ENCODE measurements around the gene TSPAN5.

Gene TSPAN5

GRCh38 chr4:98508829-98509598, 149.4 kb downstream of the TSPAN5 start:
- no peaks in the 10 kb centered on the region for H3K27me3 ChIP-seq (ENCODE audit: insufficient read depth, low read length)
- H3K4me3 ChIP-seq (ENCODE audit: low read length) = no peak overlapping the region
- no peak overlapping the region for H3K27ac ChIP-seq (ENCODE audit: low read length)

GRCh38 chr4:98508248-98508647, 150.2 kb downstream of the TSPAN5 start:
- Histone ChIP-seq H3K27me3 (ENCODE audit: insufficient read depth, low read length) (no peaks in the 10 kb centered on the region), H3K9me3 (ENCODE audit: insufficient read depth, low read depth, low read length) (no peaks in the 10 kb centered on the region), H3K36me3 (ENCODE audit: insufficient read depth, low read depth, low read length) (no peaks in the 10 kb centered on the region), H3K4me1 (ENCODE audit: insufficient read depth, low read length) (peaks cover 16% of the 10 kb centered on the region), H3K27ac (ENCODE audit: low read length) (no peak overlapping the region), H3K4me3 (ENCODE audit: low read length) (no peak overlapping the region), H3K9ac (ENCODE audit: low read depth, low read length) (no peak overlapping the region)

More at GRCh38 chr4:98508829-98509598, 149.4 kb downstream of the TSPAN5 start:
- Histone ChIP-seq H3K9me3 (ENCODE audit: insufficient read depth, low read depth, low read length) (no peaks in the 10 kb centered on the region), H3K36me3 (ENCODE audit: insufficient read depth, low read depth, low read length) (no peaks in the 10 kb centered on the region), H3K4me1 (ENCODE audit: insufficient read depth, low read length) (peaks cover 16% of the 10 kb centered on the region), H3K9ac (ENCODE audit: low read depth, low read length) (no peak overlapping the region)

DNA sequence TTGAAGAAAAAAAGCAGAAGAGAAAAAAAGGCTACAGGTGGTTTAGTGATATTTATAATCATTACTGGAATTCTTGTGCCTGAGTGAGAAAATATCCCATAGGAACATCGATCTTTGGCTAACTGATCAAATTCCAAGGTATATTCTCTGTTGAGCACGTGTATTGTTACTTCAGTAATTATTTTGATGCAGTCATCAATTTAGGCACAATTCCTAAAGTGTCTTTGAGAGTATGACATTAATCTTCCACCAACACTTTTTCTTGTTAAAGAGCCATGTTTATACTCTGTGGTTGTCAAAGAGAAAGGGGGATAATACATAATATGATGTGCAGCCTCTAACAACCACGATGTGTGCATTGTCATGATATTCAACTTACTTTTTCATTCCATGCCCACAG, 151.1 kb downstream of the TSPAN5 start:
- Histone ChIP-seq H3K27ac (ENCODE audit: low read length) (no peak overlapping the region), H3K9ac (ENCODE audit: low read depth, low read length) (no peak overlapping the region), H3K9me3 (ENCODE audit: insufficient read depth, low read depth, low read length) (no peaks in the 10 kb centered on the region), H3K4me3 (ENCODE audit: low read length) (no peak overlapping the region), H3K27me3 (ENCODE audit: insufficient read depth, low read length) (no peaks in the 10 kb centered on the region), H3K36me3 (ENCODE audit: insufficient read depth, low read depth, low read length) (no peaks in the 10 kb centered on the region), H3K4me1 (ENCODE audit: insufficient read depth, low read length) (peaks cover 16% of the 10 kb centered on the region)

DNA sequence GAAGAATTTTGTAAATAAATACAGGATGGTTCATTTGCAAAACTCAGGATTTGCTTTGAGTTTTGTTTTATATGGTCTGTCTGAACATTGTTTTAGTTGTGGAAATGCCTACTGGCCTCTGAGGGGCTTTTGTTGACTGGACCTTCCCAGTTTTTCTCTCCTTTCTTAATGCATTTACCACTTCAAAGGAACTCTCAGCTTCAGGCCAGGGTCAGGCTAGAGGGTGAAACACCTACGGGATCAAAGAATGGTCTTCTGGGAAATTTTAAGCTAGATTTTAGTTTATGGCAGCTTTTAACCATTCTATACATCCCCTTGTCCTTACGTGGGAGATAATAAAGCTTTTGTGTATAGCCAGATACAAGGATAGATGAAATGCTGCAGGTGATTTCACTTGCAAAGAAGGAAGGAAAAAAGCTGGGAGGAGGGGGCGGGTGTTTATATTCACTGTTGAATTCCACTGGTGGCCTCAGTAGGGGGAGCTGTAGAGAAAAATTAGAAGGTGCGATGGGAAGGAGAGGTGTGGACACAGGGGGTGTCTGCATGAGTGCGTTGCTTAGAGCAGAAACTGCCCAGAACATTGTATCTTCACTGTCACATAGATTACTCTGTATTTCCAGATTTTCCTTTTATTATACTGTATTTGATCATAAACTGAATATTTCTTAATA, 151.8 kb downstream of the TSPAN5 start:
- no peak overlapping the region for H3K27ac ChIP-seq (ENCODE audit: low read length)
- H3K9me3 ChIP-seq (ENCODE audit: insufficient read depth, low read depth, low read length) = no peaks in the 10 kb centered on the region
- peaks cover 16% of the 10 kb centered on the region for H3K4me1 ChIP-seq (ENCODE audit: insufficient read depth, low read length)
- H3K9ac ChIP-seq (ENCODE audit: low read depth, low read length) = no peak overlapping the region
- H3K27me3 ChIP-seq (ENCODE audit: insufficient read depth, low read length) = no peaks in the 10 kb centered on the region
- no peak overlapping the region; the same call in 1 of the 2 replicates for H3K4me3 ChIP-seq (ENCODE audit: low read length)
- H3K36me3 ChIP-seq (ENCODE audit: insufficient read depth, low read depth, low read length) = no peaks in the 10 kb centered on the region

DNA sequence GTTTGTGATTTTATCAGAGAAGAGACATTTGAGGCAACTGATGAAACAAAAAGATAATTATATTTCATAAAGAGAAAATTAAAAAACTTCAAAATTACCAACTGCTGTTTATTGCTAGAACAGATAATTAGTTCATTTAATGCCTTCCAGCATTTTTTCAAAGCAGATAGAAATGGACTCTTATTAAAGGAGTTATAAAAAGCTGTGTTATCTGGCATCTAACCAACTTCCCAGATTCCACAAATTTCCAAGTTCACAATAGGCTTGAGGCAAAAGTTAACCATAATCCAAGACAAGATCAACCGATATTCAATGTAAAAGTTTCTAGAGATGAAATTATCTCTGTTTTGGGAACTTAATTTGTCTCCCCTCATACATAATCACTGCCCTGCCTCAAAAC, 152.4 kb downstream of the TSPAN5 start:
- no peaks in the 10 kb centered on the region for H3K9me3 ChIP-seq (ENCODE audit: insufficient read depth, low read depth, low read length)
- no peaks in the 10 kb centered on the region for H3K36me3 ChIP-seq (ENCODE audit: insufficient read depth, low read depth, low read length)
- H3K27ac ChIP-seq (ENCODE audit: low read length) = no peak overlapping the region
- peaks cover 16% of the 10 kb centered on the region for H3K4me1 ChIP-seq (ENCODE audit: insufficient read depth, low read length)
- no peaks in the 10 kb centered on the region for H3K27me3 ChIP-seq (ENCODE audit: insufficient read depth, low read length)
- H3K9ac ChIP-seq (ENCODE audit: low read depth, low read length) = no peak overlapping the region
- H3K4me3 ChIP-seq (ENCODE audit: low read length) = no peak overlapping the region

GRCh38 chr4:98504091-98504490, 154.3 kb downstream of the TSPAN5 start:
- Histone ChIP-seq H3K4me1 (ENCODE audit: insufficient read depth, low read length) (peaks cover 7% of the 10 kb centered on the region), H3K27me3 (ENCODE audit: insufficient read depth, low read length) (no peaks in the 10 kb centered on the region), H3K9me3 (ENCODE audit: insufficient read depth, low read depth, low read length) (no peaks in the 10 kb centered on the region), H3K9ac (ENCODE audit: low read depth, low read length) (no peak overlapping the region), H3K4me3 (ENCODE audit: low read length) (no peak overlapping the region), H3K27ac (ENCODE audit: low read length) (no peak overlapping the region), H3K36me3 (ENCODE audit: insufficient read depth, low read depth, low read length) (no peaks in the 10 kb centered on the region)

- Histone ChIP-seq H3K4me1 (ENCODE audit: insufficient read depth, low read length) (peaks cover 7% of the 10 kb centered on the region), H3K27me3 (ENCODE audit: insufficient read depth, low read length) (no peaks in the 10 kb centered on the region), H3K27ac (ENCODE audit: low read length) (no peak overlapping the region), H3K9ac (ENCODE audit: low read depth, low read length) (no peak overlapping the region), H3K36me3 (ENCODE audit: insufficient read depth, low read depth, low read length) (no peaks in the 10 kb centered on the region), H3K9me3 (ENCODE audit: insufficient read depth, low read depth, low read length) (no peaks in the 10 kb centered on the region), H3K4me3 (ENCODE audit: low read length) (no peak overlapping the region)
Observed at GRCh38 chr4:98503676-98504075, 154.7 kb downstream of the TSPAN5 start.

DNA sequence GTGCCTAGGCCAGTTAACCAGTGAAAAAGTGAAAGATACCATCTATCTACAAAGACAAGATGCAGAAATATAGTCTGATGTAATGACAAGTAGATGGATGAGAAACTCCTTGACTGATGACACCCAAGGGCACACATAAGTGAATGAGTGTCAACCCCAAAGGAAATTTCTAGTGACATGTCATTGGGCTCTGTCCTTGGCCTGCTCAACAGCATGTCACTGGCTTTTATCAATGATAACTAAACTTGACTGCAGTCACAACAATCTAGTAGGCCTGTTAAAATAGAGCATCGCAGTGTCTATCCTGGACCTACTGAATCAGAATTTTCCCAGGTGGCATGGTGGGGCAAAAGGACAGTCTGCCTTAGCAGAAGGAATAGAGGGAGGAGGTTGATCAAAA, 155.8 kb downstream of the TSPAN5 start:
- Histone ChIP-seq H3K9ac (ENCODE audit: low read depth, low read length) (no peak overlapping the region), H3K27ac (ENCODE audit: low read length) (no peak overlapping the region), H3K4me1 (ENCODE audit: insufficient read depth, low read length) (peaks cover 7% of the 10 kb centered on the region), H3K27me3 (ENCODE audit: insufficient read depth, low read length) (no peaks in the 10 kb centered on the region), H3K36me3 (ENCODE audit: insufficient read depth, low read depth, low read length) (no peaks in the 10 kb centered on the region), H3K4me3 (ENCODE audit: low read length) (no peak overlapping the region), H3K9me3 (ENCODE audit: insufficient read depth, low read depth, low read length) (no peaks in the 10 kb centered on the region)

DNA sequence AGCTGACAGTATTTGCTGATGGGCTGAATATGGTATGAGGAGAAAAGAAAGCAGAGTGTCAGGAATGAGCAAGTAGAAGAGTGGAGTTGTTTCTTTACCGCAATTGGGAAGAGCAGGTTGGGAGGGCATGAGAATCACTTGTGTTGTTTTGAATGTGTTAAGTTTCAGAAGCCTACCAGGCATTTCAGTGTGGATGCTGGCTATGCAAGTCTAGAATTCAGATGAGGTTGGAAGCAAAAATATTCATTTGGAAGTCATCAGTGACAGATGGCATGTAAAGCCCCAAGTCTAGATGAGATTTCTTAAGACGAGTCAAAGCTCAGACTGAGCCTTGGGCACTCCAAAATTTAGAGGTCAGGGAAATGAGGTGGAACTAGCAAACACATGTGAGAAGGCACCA, 156.4 kb downstream of the TSPAN5 start:
- H3K27me3 ChIP-seq (ENCODE audit: insufficient read depth, low read length) = no peaks in the 10 kb centered on the region
- H3K9me3 ChIP-seq (ENCODE audit: insufficient read depth, low read depth, low read length) = no peaks in the 10 kb centered on the region
- H3K4me1 ChIP-seq (ENCODE audit: insufficient read depth, low read length) = peaks cover 7% of the 10 kb centered on the region
- H3K9ac ChIP-seq (ENCODE audit: low read depth, low read length) = no peak overlapping the region
- no peak overlapping the region for H3K27ac ChIP-seq (ENCODE audit: low read length)
- H3K4me3 ChIP-seq (ENCODE audit: low read length) = no peak overlapping the region
- H3K36me3 ChIP-seq (ENCODE audit: insufficient read depth, low read depth, low read length) = no peaks in the 10 kb centered on the region

- H3K4me1 ChIP-seq (ENCODE audit: insufficient read depth, low read length) = peaks cover 4% of the 10 kb centered on the region
- H3K27me3 ChIP-seq (ENCODE audit: insufficient read depth, low read length) = no peaks in the 10 kb centered on the region
- H3K9ac ChIP-seq (ENCODE audit: low read depth, low read length) = no peak overlapping the region
- H3K9me3 ChIP-seq (ENCODE audit: insufficient read depth, low read depth, low read length) = no peaks in the 10 kb centered on the region
- H3K27ac ChIP-seq (ENCODE audit: low read length) = no peak overlapping the region
- H3K4me3 ChIP-seq (ENCODE audit: low read length) = no peak overlapping the region
- no peaks in the 10 kb centered on the region for H3K36me3 ChIP-seq (ENCODE audit: insufficient read depth, low read depth, low read length)
Observed at GRCh38 chr4:98501383-98501782, 157.0 kb downstream of the TSPAN5 start.

- H3K27ac ChIP-seq (ENCODE audit: low read length) = no peak overlapping the region
- no peaks in the 10 kb centered on the region for H3K27me3 ChIP-seq (ENCODE audit: insufficient read depth, low read length)
Observed at GRCh38 chr4:98498774-98499173, 159.6 kb downstream of the TSPAN5 start.

More at GRCh38 chr4:98498774-98499173, 159.6 kb downstream of the TSPAN5 start:
- H3K9ac ChIP-seq (ENCODE audit: low read depth, low read length) = no peak overlapping the region
- no peak overlapping the region for H3K4me3 ChIP-seq (ENCODE audit: low read length)
- no peaks in the 10 kb centered on the region for H3K36me3 ChIP-seq (ENCODE audit: insufficient read depth, low read depth, low read length)
- H3K9me3 ChIP-seq (ENCODE audit: insufficient read depth, low read depth, low read length) = no peaks in the 10 kb centered on the region
- no peaks in the 10 kb centered on the region; the same call in 1 of the 2 replicates for H3K4me1 ChIP-seq (ENCODE audit: insufficient read depth, low read length)
